Measurements from ENCODE around the gene CENPP. TPM values are rescaled to one million over a fixed set of nuclear protein-coding genes. Genes with fewer than 3 reads are reported as not detected.

Gene CENPP
- total RNA-seq, 4 donors from 2014 or later, result 0.88 to 12.0 (median 4.3) TPM

- TF ChIP-seq CTCF (IDR thresholded peaks at IDR 0.05) (no peak), POLR2A (IDR thresholded peaks at IDR 0.05) (no peak)
- Histone ChIP-seq H3K27ac (no peak overlapping the region), H3K4me3 (no peak overlapping the region), H3K4me1 (no peaks in the 10 kb centered on the region), H3K9me3 (no peaks in the 10 kb centered on the region), H3K27me3 (no peaks in the 10 kb centered on the region), H3K36me3 (no peaks in the 10 kb centered on the region)
- intact Hi-C loops (cut with DNase I; ENCODE audit: low total_unique reads), result no loop called here
- DNase-seq, result no peak
Measured at GRCh38 chr9:92298036-92298435, 27.7 kb upstream of the CENPP start.

GRCh38 chr9:92299116-92299515 is 26.6 kb upstream of the CENPP start:
- TF ChIP-seq POLR2A (IDR thresholded peaks at IDR 0.05) (no peak), CTCF (IDR thresholded peaks at IDR 0.05) (no peak)
- Histone ChIP-seq H3K27me3 (no peaks in the 10 kb centered on the region), H3K4me1 (no peaks in the 10 kb centered on the region), H3K9me3 (no peaks in the 10 kb centered on the region), H3K4me3 (no peak overlapping the region), H3K36me3 (no peaks in the 10 kb centered on the region), H3K27ac (no peak overlapping the region)
- DNase-seq, result no peak
- intact Hi-C loops (cut with DNase I; ENCODE audit: low total_unique reads), result no loop called here

- TF ChIP-seq CTCF (IDR thresholded peaks at IDR 0.05) (no peak), POLR2A (IDR thresholded peaks at IDR 0.05) (no peak)
- no peak for DNase-seq
- no peak overlapping the region for H3K4me3 ChIP-seq
- no peaks in the 10 kb centered on the region for H3K9me3 ChIP-seq
- intact Hi-C loops (cut with DNase I; ENCODE audit: low total_unique reads), result no loop called here
- H3K27me3 ChIP-seq, result no peaks in the 10 kb centered on the region
- no peak overlapping the region for H3K27ac ChIP-seq
- H3K36me3 ChIP-seq, result no peaks in the 10 kb centered on the region
- no peaks in the 10 kb centered on the region for H3K4me1 ChIP-seq
Measured at GRCh38 chr9:92300936-92301335, 24.8 kb upstream of the CENPP start.

- H3K27me3 ChIP-seq, result no peaks in the 10 kb centered on the region
- H3K4me1 ChIP-seq, result no peaks in the 10 kb centered on the region
- H3K36me3 ChIP-seq, result no peaks in the 10 kb centered on the region
- H3K4me3 ChIP-seq, result no peak overlapping the region
- TF ChIP-seq CTCF (IDR thresholded peaks at IDR 0.05), result no peak
- no peak for TF ChIP-seq POLR2A (IDR thresholded peaks at IDR 0.05)
- no peak for DNase-seq
- intact Hi-C loops (cut with DNase I; ENCODE audit: low total_unique reads), result no loop called here
- no peak overlapping the region for H3K27ac ChIP-seq
- no peaks in the 10 kb centered on the region for H3K9me3 ChIP-seq
Measured at GRCh38 chr9:92308893-92309292, 16.9 kb upstream of the CENPP start.

GRCh38 chr9:92310562-92310961 is 15.2 kb upstream of the CENPP start:
- H3K4me3 ChIP-seq, result no peak overlapping the region
- H3K4me1 ChIP-seq, result no peaks in the 10 kb centered on the region
- no peak overlapping the region for H3K27ac ChIP-seq
- no peak for TF ChIP-seq POLR2A (IDR thresholded peaks at IDR 0.05)
- TF ChIP-seq CTCF (IDR thresholded peaks at IDR 0.05), result no peak
- H3K27me3 ChIP-seq, result no peaks in the 10 kb centered on the region
- intact Hi-C loops (cut with DNase I; ENCODE audit: low total_unique reads), result no loop called here
- no peak for DNase-seq
- no peaks in the 10 kb centered on the region for H3K9me3 ChIP-seq
- no peaks in the 10 kb centered on the region for H3K36me3 ChIP-seq
